HepG2 (cell line): ENCODE data around the gene SEC14L2. TPM values are rescaled to one million over a fixed set of nuclear protein-coding genes. Genes with fewer than 3 reads are reported as not detected.
A peak's percentile ranks its signal among the peaks of the same experiment; 100 is the strongest.

Experiments used
- ARHGAP35 ChIP-seq: sonication (generic); formaldehyde crosslinking; IDR thresholded peaks from 2 replicates; pipeline ENCODE4 v1.9.0; 2022; ENCODE audit warnings: mild to moderate bottlenecking, inconsistent platforms, moderate library complexity, missing genetic modification reagents, borderline replicate concordance
- BHLHE40 ChIP-seq: IDR thresholded peaks from 2 replicates; pipeline ENCODE4 v1.6.1; 2011; ENCODE audit warnings: low read length, improper control_type of control experiment
- ETV6 ChIP-seq: sonication (generic); formaldehyde crosslinking; conservative IDR thresholded peaks from 2 replicates; pipeline ENCODE4 v1.4.0; 2020; ENCODE audit warnings: missing genetic modification reagents
- KAT8 ChIP-seq: IDR thresholded peaks from 2 replicates; pipeline ENCODE4 v1.6.1; 2016; ENCODE audit warnings: missing genetic modification reagents, missing compliant biosample characterization
- PAX8 ChIP-seq: sonication (generic); formaldehyde crosslinking; IDR thresholded peaks from 2 replicates; pipeline ENCODE4 v1.8.0; 2022; ENCODE audit warnings: mild to moderate bottlenecking, missing genetic modification reagents, borderline replicate concordance
- SATB2 ChIP-seq: sonication (generic); formaldehyde crosslinking; IDR thresholded peaks from 2 replicates; pipeline ENCODE4 v1.5.0; 2020; ENCODE audit warnings: missing genetic modification reagents
- TBX2 ChIP-seq: sonication (generic); formaldehyde crosslinking; IDR thresholded peaks from 2 replicates; pipeline ENCODE4 v1.5.0; 2020; ENCODE audit warnings: missing genetic modification reagents, mild to moderate bottlenecking, borderline replicate concordance
- THYN1 ChIP-seq: sonication (generic); formaldehyde crosslinking; IDR thresholded peaks from 2 replicates; pipeline ENCODE4 v1.8.1; 2023; ENCODE audit warnings: low read depth, mild to moderate bottlenecking, moderate library complexity, missing genetic modification reagents, borderline replicate concordance
- ZNF17 ChIP-seq: sonication (generic); formaldehyde crosslinking; IDR thresholded peaks from 2 replicates; pipeline ENCODE4 v1.5.0; 2020; ENCODE audit warnings: mild to moderate bottlenecking, missing genetic modification reagents
- ZNF337 ChIP-seq: sonication (generic); formaldehyde crosslinking; IDR thresholded peaks from 2 replicates; pipeline ENCODE4 v1.5.1; 2020; ENCODE audit warnings: missing genetic modification reagents, low read depth, mild to moderate bottlenecking, borderline replicate concordance
- polyA plus RNA-seq, 8 experiments: library from polyadenylated mRNA; depleted of rRNA in 3 of 8; stranded (reverse) in 7 of 8; unstranded in 1 of 8; fragments of >200 nt; fragmentation: Illumina TruSeq in 4 of 8; extraction: Trizol in 4 of 8; gene quantifications; 2 replicates each; pipeline versions ENCODE4 v1.2.1 to v1.2.3, GENCODE V29; 2011 to 2016; ENCODE audit warnings: low read depth in 4 of 8, missing spikeins in 1 of 8, mixed read lengths in 1 of 8; ENCODE audit not compliant: insufficient read depth in 1 of 8
- total RNA-seq, 5 experiments: library from RNA; depleted of rRNA; stranded (reverse); fragments of >200 nt; fragmentation: Illumina TruSeq; extraction: Trizol; gene quantifications; 2 replicates each; pipeline ENCODE4 v1.2.3, GENCODE V29; 2016; ENCODE audit warnings: low read depth in 1 of 5
- TF ChIP-seq, protein P1 (sequence below): IDR thresholded peaks from 2 replicates; pipeline ENCODE4 v1.6.1; 2016; ENCODE audit warnings: low read depth, borderline replicate concordance
- TF ChIP-seq, protein P2 (sequence below): sonication (generic); formaldehyde crosslinking; IDR thresholded peaks from 2 replicates; pipeline ENCODE4 v1.5.0; 2020; ENCODE audit warnings: mild to moderate bottlenecking, missing genetic modification reagents
- TF ChIP-seq, protein P3 (sequence below): sonication (generic); formaldehyde crosslinking; IDR thresholded peaks from 2 replicates; pipeline ENCODE4 v1.4.0; 2020; ENCODE audit warnings: mild to moderate bottlenecking, missing genetic modification reagents
- TF ChIP-seq, protein P4 (sequence below): sonication (generic); formaldehyde crosslinking; IDR thresholded peaks from 2 replicates; pipeline ENCODE4 v1.8.1; 2023; ENCODE audit warnings: mild to moderate bottlenecking, missing genetic modification reagents
- TF ChIP-seq, protein P5 (sequence below): sonication (generic); formaldehyde crosslinking; IDR thresholded peaks from one replicate; pipeline ENCODE4 v1.5.1; 2020; ENCODE audit warnings: mild to moderate bottlenecking, missing genetic modification reagents; ENCODE audit errors: not compliant biosample characterization

The SEC14L2 gene
- total and polyA plus RNA-seq, 2 of the 13 experiments (the other 11 are each of a cell fraction or from before 2014, with no cell fraction given): 4.1 to 5.1 TPM

DNA sequence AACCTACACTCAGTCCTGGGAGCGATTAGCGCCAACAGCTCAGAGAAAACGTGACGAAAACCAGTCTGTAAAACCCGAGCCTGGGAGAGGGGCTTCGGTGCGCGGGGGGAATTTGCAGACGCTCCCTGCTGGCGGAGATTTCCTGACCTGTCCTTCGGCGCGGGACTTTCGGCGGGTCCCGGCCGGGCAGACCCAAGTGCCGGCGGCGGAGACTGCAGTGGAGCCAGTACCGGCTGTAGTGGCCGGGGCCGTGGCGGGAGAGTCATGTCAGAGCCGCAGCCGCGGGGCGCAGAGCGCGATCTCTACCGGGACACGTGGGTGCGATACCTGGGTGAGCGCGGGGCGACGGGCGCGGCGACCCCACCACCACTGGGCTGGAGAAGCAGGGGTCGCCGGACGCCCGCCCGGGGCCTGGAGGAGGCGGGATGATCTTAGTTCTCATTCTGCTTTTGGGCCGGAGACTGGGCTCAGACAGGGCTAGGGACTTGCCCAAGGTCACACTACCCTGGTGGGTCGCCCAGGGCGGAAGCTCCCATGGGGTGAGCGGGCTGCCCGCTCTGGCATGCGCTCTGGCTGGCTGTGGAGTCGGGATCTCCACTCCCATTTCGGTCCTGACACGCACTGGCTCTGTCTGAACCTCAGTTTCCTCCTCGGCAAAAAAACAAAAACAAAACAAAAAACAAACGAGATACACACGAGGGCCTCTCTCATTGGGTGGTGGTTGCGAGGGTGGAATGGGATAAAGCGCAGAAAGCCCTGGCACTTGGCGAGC is 29.0 kb downstream of the SEC14L2 start, which contains the start of gene MTFP1 (continued):
- TF ChIP-seq, protein P1, sequence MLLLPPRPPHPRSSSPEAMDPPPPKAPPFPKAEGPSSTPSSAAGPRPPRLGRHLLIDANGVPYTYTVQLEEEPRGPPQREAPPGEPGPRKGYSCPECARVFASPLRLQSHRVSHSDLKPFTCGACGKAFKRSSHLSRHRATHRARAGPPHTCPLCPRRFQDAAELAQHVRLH (CRISPR knock-in tag): no peak
- TF ChIP-seq PAX8 (CRISPR knock-in tag): no peak
- TF ChIP-seq, protein P2, sequence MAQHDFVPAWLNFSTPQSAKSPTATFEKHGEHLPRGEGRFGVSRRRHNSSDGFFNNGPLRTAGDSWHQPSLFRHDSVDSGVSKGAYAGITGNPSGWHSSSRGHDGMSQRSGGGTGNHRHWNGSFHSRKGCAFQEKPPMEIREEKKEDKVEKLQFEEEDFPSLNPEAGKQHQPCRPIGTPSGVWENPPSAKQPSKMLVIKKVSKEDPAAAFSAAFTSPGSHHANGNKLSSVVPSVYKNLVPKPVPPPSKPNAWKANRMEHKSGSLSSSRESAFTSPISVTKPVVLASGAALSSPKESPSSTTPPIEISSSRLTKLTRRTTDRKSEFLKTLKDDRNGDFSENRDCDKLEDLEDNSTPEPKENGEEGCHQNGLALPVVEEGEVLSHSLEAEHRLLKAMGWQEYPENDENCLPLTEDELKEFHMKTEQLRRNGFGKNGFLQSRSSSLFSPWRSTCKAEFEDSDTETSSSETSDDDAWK (CRISPR knock-in tag): no peak
- TF ChIP-seq, protein P3, sequence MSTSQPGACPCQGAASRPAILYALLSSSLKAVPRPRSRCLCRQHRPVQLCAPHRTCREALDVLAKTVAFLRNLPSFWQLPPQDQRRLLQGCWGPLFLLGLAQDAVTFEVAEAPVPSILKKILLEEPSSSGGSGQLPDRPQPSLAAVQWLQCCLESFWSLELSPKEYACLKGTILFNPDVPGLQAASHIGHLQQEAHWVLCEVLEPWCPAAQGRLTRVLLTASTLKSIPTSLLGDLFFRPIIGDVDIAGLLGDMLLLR (CRISPR knock-in tag): no peak
- TF ChIP-seq ARHGAP35 (CRISPR knock-in tag): 0 out of 2 replicates have a peak, but pooled peaks have one; percentile 70
- TF ChIP-seq ETV6: peak; percentile 58; the same call in 1 of the 2 replicates
- TF ChIP-seq KAT8 (CRISPR knock-in tag): peak; percentile 68
- TF ChIP-seq THYN1 (CRISPR knock-in tag): no peak
- peak; percentile 44; the same call in 1 of the 2 replicates for TF ChIP-seq TBX2
- TF ChIP-seq, protein P4, sequence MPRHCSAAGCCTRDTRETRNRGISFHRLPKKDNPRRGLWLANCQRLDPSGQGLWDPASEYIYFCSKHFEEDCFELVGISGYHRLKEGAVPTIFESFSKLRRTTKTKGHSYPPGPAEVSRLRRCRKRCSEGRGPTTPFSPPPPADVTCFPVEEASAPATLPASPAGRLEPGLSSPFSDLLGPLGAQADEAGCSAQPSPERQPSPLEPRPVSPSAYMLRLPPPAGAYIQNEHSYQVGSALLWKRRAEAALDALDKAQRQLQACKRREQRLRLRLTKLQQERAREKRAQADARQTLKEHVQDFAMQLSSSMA (CRISPR knock-in tag): no peak
- TF ChIP-seq ZNF17 (CRISPR knock-in tag): no peak
- TF ChIP-seq, protein P5, sequence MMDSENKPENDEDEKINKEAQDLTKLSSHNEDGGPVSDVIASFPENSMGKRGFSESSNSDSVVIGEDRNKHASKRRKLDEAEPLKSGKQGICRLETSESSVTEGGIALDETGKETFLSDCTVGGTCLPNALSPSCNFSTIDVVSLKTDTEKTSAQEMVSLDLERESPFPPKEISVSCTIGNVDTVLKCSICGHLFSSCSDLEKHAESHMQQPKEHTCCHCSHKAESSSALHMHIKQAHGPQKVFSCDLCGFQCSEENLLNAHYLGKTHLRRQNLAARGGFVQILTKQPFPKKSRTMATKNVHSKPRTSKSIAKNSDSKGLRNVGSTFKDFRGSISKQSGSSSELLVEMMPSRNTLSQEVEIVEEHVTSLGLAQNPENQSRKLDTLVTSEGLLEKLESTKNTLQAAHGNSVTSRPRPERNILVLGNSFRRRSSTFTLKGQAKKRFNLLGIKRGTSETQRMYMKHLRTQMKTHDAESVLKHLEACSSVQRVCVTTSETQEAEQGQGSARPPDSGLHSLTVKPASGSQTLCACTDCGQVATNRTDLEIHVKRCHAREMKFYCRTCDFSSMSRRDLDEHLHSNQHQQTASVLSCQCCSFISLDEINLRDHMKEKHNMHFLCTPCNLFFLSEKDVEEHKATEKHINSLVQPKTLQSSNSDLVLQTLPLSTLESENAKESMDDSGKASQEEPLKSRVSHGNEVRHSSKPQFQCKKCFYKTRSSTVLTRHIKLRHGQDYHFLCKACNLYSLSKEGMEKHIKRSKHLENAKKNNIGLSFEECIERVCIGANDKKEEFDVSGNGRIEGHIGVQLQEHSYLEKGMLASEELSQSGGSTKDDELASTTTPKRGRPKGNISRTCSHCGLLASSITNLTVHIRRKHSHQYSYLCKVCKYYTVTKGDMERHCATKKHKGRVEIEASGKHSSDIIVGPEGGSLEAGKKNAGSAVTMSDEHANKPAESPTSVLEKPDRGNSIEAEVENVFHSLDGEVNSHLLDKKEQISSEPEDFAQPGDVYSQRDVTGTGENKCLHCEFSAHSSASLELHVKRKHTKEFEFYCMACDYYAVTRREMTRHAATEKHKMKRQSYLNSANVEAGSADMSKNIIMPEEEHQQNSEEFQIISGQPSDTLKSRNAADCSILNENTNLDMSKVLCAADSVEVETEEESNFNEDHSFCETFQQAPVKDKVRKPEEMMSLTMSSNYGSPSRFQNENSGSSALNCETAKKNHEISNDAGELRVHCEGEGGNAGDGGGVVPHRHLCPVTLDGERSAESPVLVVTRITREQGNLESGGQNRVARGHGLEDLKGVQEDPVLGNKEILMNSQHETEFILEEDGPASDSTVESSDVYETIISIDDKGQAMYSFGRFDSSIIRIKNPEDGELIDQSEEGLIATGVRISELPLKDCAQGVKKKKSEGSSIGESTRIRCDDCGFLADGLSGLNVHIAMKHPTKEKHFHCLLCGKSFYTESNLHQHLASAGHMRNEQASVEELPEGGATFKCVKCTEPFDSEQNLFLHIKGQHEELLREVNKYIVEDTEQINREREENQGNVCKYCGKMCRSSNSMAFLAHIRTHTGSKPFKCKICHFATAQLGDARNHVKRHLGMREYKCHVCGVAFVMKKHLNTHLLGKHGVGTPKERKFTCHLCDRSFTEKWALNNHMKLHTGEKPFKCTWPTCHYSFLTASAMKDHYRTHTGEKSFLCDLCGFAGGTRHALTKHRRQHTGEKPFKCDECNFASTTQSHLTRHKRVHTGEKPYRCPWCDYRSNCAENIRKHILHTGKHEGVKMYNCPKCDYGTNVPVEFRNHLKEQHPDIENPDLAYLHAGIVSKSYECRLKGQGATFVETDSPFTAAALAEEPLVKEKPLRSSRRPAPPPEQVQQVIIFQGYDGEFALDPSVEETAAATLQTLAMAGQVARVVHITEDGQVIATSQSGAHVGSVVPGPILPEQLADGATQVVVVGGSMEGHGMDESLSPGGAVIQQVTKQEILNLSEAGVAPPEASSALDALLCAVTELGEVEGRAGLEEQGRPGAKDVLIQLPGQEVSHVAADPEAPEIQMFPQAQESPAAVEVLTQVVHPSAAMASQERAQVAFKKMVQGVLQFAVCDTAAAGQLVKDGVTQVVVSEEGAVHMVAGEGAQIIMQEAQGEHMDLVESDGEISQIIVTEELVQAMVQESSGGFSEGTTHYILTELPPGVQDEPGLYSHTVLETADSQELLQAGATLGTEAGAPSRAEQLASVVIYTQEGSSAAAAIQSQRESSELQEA (CRISPR knock-in tag): no peak
- TF ChIP-seq SATB2 (CRISPR knock-in tag): no peak
- TF ChIP-seq ZNF337 (CRISPR knock-in tag): 0 out of 2 replicates have a peak, but pooled peaks have one; percentile 30
- peak; percentile 50; the same call in 1 of the 2 replicates for TF ChIP-seq BHLHE40
